ENCODE data around the gene NDUFS3.

The NDUFS3 gene

GRCh38 chr11:47615249-47615648 lies 36.4 kb downstream of the NDUFS3 start:
- no peak for TF ChIP-seq CTCF (conservative IDR thresholded peaks at IDR 0.05; ENCODE audit: low read depth, low read length)
- DNase-seq (ENCODE audit: low read depth): no peak
- H3K4me3 ChIP-seq (ENCODE audit: low read depth, low read length): no peak overlapping the region

- H3K4me3 ChIP-seq (ENCODE audit: low read depth, low read length): no peak overlapping the region
- TF ChIP-seq CTCF (conservative IDR thresholded peaks at IDR 0.05; ENCODE audit: low read depth, low read length): peak; percentile 99
- DNase-seq (ENCODE audit: low read depth): peak; percentile 94
These were observed 38.0 kb downstream of the NDUFS3 start for GRCh38 chr11:47616726-47617416.

- no peak for TF ChIP-seq CTCF (conservative IDR thresholded peaks at IDR 0.05; ENCODE audit: low read depth, low read length)
- H3K4me3 ChIP-seq (ENCODE audit: low read depth, low read length): no peak overlapping the region
- DNase-seq (ENCODE audit: low read depth): peak; percentile 84
These were observed 38.5 kb downstream of the NDUFS3 start for GRCh38 chr11:47617417-47617809.

- TF ChIP-seq CTCF (conservative IDR thresholded peaks at IDR 0.05; ENCODE audit: low read depth, low read length): no peak
- no peak overlapping the region for H3K4me3 ChIP-seq (ENCODE audit: low read depth, low read length)
- DNase-seq (ENCODE audit: low read depth): no peak
These were observed 42.0 kb downstream of the NDUFS3 start for GRCh38 chr11:47620836-47621378.

- DNase-seq (ENCODE audit: low read depth): no peak
- no peak overlapping the region for H3K4me3 ChIP-seq (ENCODE audit: low read depth, low read length)
- no peak for TF ChIP-seq CTCF (conservative IDR thresholded peaks at IDR 0.05; ENCODE audit: low read depth, low read length)
These were observed 47.4 kb downstream of the NDUFS3 start for GRCh38 chr11:47626234-47626633.

GRCh38 chr11:47628026-47628425 lies 49.2 kb downstream of the NDUFS3 start:
- no peak for TF ChIP-seq CTCF (conservative IDR thresholded peaks at IDR 0.05; ENCODE audit: low read depth, low read length)
- DNase-seq (ENCODE audit: low read depth): no peak

GRCh38 chr11:47631473-47631872 lies 52.6 kb downstream of the NDUFS3 start:
- DNase-seq (ENCODE audit: low read depth): peak; percentile 45
- TF ChIP-seq CTCF (conservative IDR thresholded peaks at IDR 0.05; ENCODE audit: low read depth, low read length): no peak
- no peak overlapping the region for H3K4me3 ChIP-seq (ENCODE audit: low read depth, low read length)

More at GRCh38 chr11:47628026-47628425, 49.2 kb downstream of the NDUFS3 start:
- H3K4me3 ChIP-seq (ENCODE audit: low read depth, low read length): no peak overlapping the region

Measured in choroid plexus epithelial cell (primary cell).